GM13976 (cell line): Measurements from ENCODE around the gene AMBN.
A peak's percentile ranks its signal among the peaks of the same experiment; 100 is the strongest.

Experiments
- DNase-seq: peaks from one replicate; pipeline ENCODE4 v3.0.0; 2012; ENCODE audit warnings: low spot score
- CTCF ChIP-seq: IDR thresholded peaks from 2 replicates; pipeline ENCODE4 v1.5.1; 2012; ENCODE audit warnings: borderline replicate concordance, mild to moderate bottlenecking; ENCODE audit not compliant: insufficient read depth; ENCODE audit errors: extremely low read depth, missing control alignments, control extremely low read depth
- in situ Hi-C: fragments of 300-500 bp; cut with MboI; formaldehyde crosslinking; loops from one replicate; pipeline ENCODE4 v1.12.0; 2022; ENCODE audit warnings: low sequenced_read_pairs, mixed read lengths, inconsistent platforms; ENCODE audit not compliant: unreplicated experiment

AMBN gene

GRCh38 chr4:70589785-70590184 is 2.3 kb upstream of the AMBN start:
- no peak for TF ChIP-seq CTCF
- peak; percentile 32 for DNase-seq
- in situ Hi-C loops: no loop called here

DNA sequence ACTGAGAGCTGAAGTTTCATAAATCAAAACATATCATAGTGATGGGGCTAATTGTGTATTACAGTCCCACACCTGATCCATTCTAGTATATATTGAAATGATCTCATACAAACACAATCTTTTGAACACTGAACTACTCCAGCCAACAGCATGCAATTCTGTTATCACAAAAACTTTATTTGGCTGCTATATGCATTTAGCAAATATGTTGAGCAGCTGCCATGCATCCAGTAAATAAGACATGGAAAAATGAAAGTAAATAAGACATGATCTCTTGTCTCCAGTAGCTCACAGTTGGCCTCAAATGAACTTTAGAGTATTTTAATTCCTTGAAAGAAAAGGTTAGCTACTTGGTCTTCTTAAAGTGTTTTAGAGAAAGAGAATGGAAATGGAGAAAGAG is 2.1 kb downstream of the AMBN start:
- in situ Hi-C loops: no loop called here
- DNase-seq: no peak
- no peak for TF ChIP-seq CTCF

DNA sequence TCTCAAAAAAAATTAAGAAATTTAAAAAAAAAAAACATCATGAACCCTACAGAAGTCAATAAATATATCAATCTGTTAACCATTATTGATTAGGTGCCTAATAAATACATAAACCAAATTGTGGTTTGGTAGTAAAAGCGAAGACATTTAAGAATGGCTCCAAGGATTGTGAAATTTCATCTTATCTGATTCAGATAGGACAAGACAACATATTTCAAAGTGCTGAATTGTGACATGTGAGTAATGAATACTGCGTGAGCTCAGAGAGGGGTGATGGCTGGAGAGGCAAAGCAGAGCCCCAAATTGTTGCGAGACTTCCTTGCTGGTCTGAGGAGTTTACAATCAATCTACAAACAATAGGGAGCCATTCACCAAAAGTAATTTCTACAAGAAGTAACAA is 8.2 kb downstream of the AMBN start:
- in situ Hi-C loops: no loop called here
- no peak for TF ChIP-seq CTCF
- DNase-seq: no peak

- DNase-seq: no peak
- TF ChIP-seq CTCF: no peak
- in situ Hi-C loops: no loop called here
These were observed 8.9 kb downstream of the AMBN start for GRCh38 chr4:70600977-70601376.

- peak; percentile 93 for TF ChIP-seq CTCF
- DNase-seq: peak; percentile 49
- in situ Hi-C loops: no loop called here
These were observed 9.5 kb downstream of the AMBN start for GRCh38 chr4:70601422-70602039.

- in situ Hi-C loops: no loop called here
- no peak for TF ChIP-seq CTCF
- no peak for DNase-seq
These were observed 11.8 kb downstream of the AMBN start for GRCh38 chr4:70603856-70604255.
